OCI-LY7 (cell line): ENCODE data around the gene COL6A6.

ENCODE experiments used
- EZH2phosphoT487 ChIP-seq: fragments of 200-600 bp; sonication (generic); IDR thresholded peaks from 2 replicates; pipeline ENCODE4 v1.6.1; 2018; ENCODE audit warnings: low read depth, borderline replicate concordance, mild to moderate bottlenecking, mixed run types, antibody characterized with exemption, low read length, moderate library complexity, mixed read lengths
- TF ChIP-seq, protein P1 (sequence below): fragments of 200-600 bp; sonication (generic); conservative IDR thresholded peaks from 2 replicates; pipeline ENCODE4 v1.5.1; 2014; ENCODE audit warnings: mild to moderate bottlenecking, antibody characterized with exemption, low read length, moderate library complexity, mixed read lengths

DNA sequence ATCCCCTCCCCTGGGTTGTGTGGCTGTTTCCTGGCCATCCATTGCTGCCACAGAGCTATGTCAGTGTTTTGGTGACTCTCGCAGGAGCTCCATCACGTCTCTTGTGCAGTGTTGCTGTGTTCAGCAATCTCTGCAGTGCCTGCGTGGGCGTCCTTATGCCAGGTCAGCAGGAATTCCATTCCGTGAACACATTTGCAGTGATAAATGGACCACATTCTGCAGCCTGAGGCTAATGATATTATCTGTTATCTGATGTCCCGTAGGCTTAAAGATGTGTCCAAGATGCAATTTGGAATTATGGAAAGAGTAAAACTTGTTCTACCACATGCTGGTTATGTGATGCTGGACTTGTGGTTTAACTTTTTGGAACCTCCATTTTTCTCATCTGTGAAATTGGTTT, 25.5 kb upstream of the COL6A6 start:
- TF ChIP-seq, protein P1, sequence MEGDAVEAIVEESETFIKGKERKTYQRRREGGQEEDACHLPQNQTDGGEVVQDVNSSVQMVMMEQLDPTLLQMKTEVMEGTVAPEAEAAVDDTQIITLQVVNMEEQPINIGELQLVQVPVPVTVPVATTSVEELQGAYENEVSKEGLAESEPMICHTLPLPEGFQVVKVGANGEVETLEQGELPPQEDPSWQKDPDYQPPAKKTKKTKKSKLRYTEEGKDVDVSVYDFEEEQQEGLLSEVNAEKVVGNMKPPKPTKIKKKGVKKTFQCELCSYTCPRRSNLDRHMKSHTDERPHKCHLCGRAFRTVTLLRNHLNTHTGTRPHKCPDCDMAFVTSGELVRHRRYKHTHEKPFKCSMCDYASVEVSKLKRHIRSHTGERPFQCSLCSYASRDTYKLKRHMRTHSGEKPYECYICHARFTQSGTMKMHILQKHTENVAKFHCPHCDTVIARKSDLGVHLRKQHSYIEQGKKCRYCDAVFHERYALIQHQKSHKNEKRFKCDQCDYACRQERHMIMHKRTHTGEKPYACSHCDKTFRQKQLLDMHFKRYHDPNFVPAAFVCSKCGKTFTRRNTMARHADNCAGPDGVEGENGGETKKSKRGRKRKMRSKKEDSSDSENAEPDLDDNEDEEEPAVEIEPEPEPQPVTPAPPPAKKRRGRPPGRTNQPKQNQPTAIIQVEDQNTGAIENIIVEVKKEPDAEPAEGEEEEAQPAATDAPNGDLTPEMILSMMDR: no peak
- TF ChIP-seq EZH2phosphoT487: no peak
